IMR-90 (cell line): Measurements from ENCODE around the gene WBP2. TPM values are rescaled to one million over a fixed set of nuclear protein-coding genes. Genes with fewer than 3 reads are reported as not detected.

ENCODE experiments used
- ATAC-seq: fragments of 200-7000 bp; cut with Tn5 transposase; 2 replicates; pipeline ENCODE4 v1.9.1; 2020; ENCODE audit warnings: low read depth, mild to moderate bottlenecking, moderate library complexity
- BruUV-seq: library from RNA; stranded (reverse); fragments of 400-500 nt; replicated peaks from 2 replicates; lab custom pipeline; 2021; lab: Mats Ljungman, UMichigan
- CTCF ChIA-PET: fragments of 300-600 bp; formaldehyde crosslinking; extraction: SDS; loops from one replicate; lab custom pipeline; 2021; ENCODE audit warnings: antibody characterized with exemption; lab: Yijun Ruan, JAX
- POLR2A ChIA-PET: fragments of 300-600 bp; sonication (Branson Sonifier 250); formaldehyde crosslinking; loops from one replicate; lab custom pipeline; 2022; ENCODE audit warnings: antibody characterized with exemption; ENCODE audit not compliant: unreplicated experiment; lab: Charles Lee
- DNase-seq: peaks from one replicate; pipeline ENCODE4 v3.0.0; 2013
- H2AFZ ChIP-seq: replicated peaks from 2 replicates; pipeline ENCODE3; 2013; ENCODE audit warnings: low read length, mild to moderate bottlenecking; ENCODE audit not compliant: poor library complexity
- H2AK5ac ChIP-seq: 2 replicates; pipeline ENCODE4 v1.6.1; 2013; ENCODE audit warnings: low read depth, low read length, inconsistent platforms
- H2AK9ac ChIP-seq: replicated peaks from 2 replicates; pipeline ENCODE3; 2013; ENCODE audit warnings: mild to moderate bottlenecking, low read depth, low read length, moderate library complexity; ENCODE audit not compliant: poor library complexity
- H2BK120ac ChIP-seq: 2 replicates; pipeline ENCODE4 v1.6.1; 2013; ENCODE audit warnings: low read depth, low read length, inconsistent platforms
- H2BK15ac ChIP-seq: 3 replicates; pipeline ENCODE4 v1.6.1; 2013; ENCODE audit warnings: low read depth, low read length, inconsistent platforms
- H2BK20ac ChIP-seq: 2 replicates; pipeline ENCODE4 v1.6.1; 2013; ENCODE audit warnings: low read depth, mild to moderate bottlenecking, inconsistent platforms, low read length, moderate library complexity
- H2BK5ac ChIP-seq: 2 replicates; pipeline ENCODE4 v1.6.1; 2013; ENCODE audit warnings: mild to moderate bottlenecking, low read depth, low read length, inconsistent platforms; ENCODE audit not compliant: poor library complexity, severe bottlenecking
- H3K14ac ChIP-seq: replicated peaks from 2 replicates; pipeline ENCODE4 v1.6.1; 2013; ENCODE audit warnings: low read depth, low read length, inconsistent platforms
- H3K18ac ChIP-seq: 2 replicates; pipeline ENCODE4 v1.6.1; 2013; ENCODE audit warnings: low read depth, low read length, control low read depth
- H3K23ac ChIP-seq: 2 replicates; pipeline ENCODE4 v1.6.1; 2013; ENCODE audit warnings: low read depth, low read length, inconsistent platforms
- H3K27ac ChIP-seq: 2 replicates; pipeline ENCODE4 v1.5.1; 2013; ENCODE audit warnings: mild to moderate bottlenecking, control low read depth, low read length; ENCODE audit not compliant: insufficient read depth
- H3K27me3 ChIP-seq: 2 replicates; pipeline ENCODE4 v1.6.1; 2013; ENCODE audit warnings: low read length; ENCODE audit not compliant: control insufficient read depth, insufficient read depth
- H3K36me3 ChIP-seq: 2 replicates; pipeline ENCODE4 v1.6.1; 2013; ENCODE audit warnings: low read length, mixed read lengths; ENCODE audit not compliant: control insufficient read depth, insufficient read depth
- H3K4ac ChIP-seq: 2 replicates; pipeline ENCODE4 v1.6.1; 2013; ENCODE audit warnings: low read depth, low read length, inconsistent platforms
- H3K4me1 ChIP-seq: 2 replicates; pipeline ENCODE4 v1.6.1; 2013; ENCODE audit warnings: low read length, mixed read lengths; ENCODE audit not compliant: control insufficient read depth, insufficient read depth
- H3K4me2 ChIP-seq: 2 replicates; pipeline ENCODE4 v1.6.1; 2013; ENCODE audit warnings: low read depth, mild to moderate bottlenecking, control low read depth, low read length, moderate library complexity
- H3K4me3 ChIP-seq: 2 replicates; pipeline ENCODE4 v1.5.1; 2013; ENCODE audit warnings: low read depth, mild to moderate bottlenecking, control low read depth, low read length, moderate library complexity; ENCODE audit not compliant: insufficient read depth
- H3K56ac ChIP-seq: 2 replicates; pipeline ENCODE4 v1.6.1; 2013; ENCODE audit warnings: low read length, inconsistent platforms; ENCODE audit not compliant: insufficient read depth; ENCODE audit errors: extremely low read depth
- H3K79me1 ChIP-seq, 2 experiments: 2 replicates each; pipeline ENCODE4 v1.6.1; 2013; ENCODE audit warnings: low read length in 2 of 2, inconsistent platforms in 1 of 2, low read depth in 1 of 2
- H3K9ac ChIP-seq: 2 replicates; pipeline ENCODE4 v1.6.1; 2013; ENCODE audit warnings: low read depth, low read length, control low read depth
- H3K9me1 ChIP-seq: 2 replicates; pipeline ENCODE4 v1.6.1; 2013; ENCODE audit warnings: low read length, inconsistent platforms; ENCODE audit not compliant: insufficient read depth
- H3K9me3 ChIP-seq: 2 replicates; pipeline ENCODE4 v1.6.1; 2013; ENCODE audit warnings: low read length; ENCODE audit not compliant: control insufficient read depth, insufficient read depth
- H4K20me1 ChIP-seq: 2 replicates; pipeline ENCODE4 v1.6.1; 2013; ENCODE audit warnings: low read length, inconsistent platforms; ENCODE audit not compliant: insufficient read depth
- H4K5ac ChIP-seq: 2 replicates; pipeline ENCODE4 v1.6.1; 2013; ENCODE audit warnings: mild to moderate bottlenecking, low read depth, low read length, control low read depth
- H4K8ac ChIP-seq, 2 experiments: 2 replicates each; pipeline ENCODE4 v1.6.1; 2013; ENCODE audit warnings: low read depth in 2 of 2, low read length in 2 of 2, control low read depth in 1 of 2, inconsistent platforms in 1 of 2
- H4K91ac ChIP-seq: 2 replicates; pipeline ENCODE4 v1.6.1; 2013; ENCODE audit warnings: low read depth, low read length, inconsistent platforms; ENCODE audit not compliant: insufficient read depth
- CEBPB ChIP-seq: IDR thresholded peaks from 2 replicates; pipeline ENCODE4 v1.6.1; 2012; ENCODE audit warnings: low read depth, low read length, improper control_type of control experiment
- FOS ChIP-seq: fragments of 150-350 bp; IDR thresholded peaks from 2 replicates; pipeline ENCODE4 v1.6.1; 2016; ENCODE audit warnings: low read depth, low read length
- MAFK ChIP-seq: IDR thresholded peaks from 2 replicates; pipeline ENCODE4 v1.6.1; 2012; ENCODE audit warnings: low read depth, low read length, improper control_type of control experiment
- MXI1 ChIP-seq: IDR thresholded peaks from 2 replicates; pipeline ENCODE4 v1.6.1; 2012; ENCODE audit warnings: low read depth, mild to moderate bottlenecking, low read length, moderate library complexity, borderline replicate concordance
- RAD21 ChIP-seq: IDR thresholded peaks from 2 replicates; pipeline ENCODE4 v1.6.1; 2012; ENCODE audit warnings: low read length, improper control_type of control experiment
- WGBS, 2 experiments: methylation state at CpG; one replicate each; pipeline versions ENCODE4 v1.1.5 to v1.1.7; 2013; ENCODE audit warnings: missing lambda C conversion rate in 2 of 2; ENCODE audit not compliant: insufficient read length in 1 of 2; ENCODE audit errors: extremely low coverage in 2 of 2; 5-methylcytosine and 5-hydroxymethylcytosine counted together
- dilution Hi-C: fragments of 300-500 bp; cut with HindIII; formaldehyde crosslinking; loops from one replicate; pipeline ENCODE4 v1.14.3; 2018; ENCODE audit warnings: low sequenced_read_pairs; ENCODE audit not compliant: unreplicated experiment
- in situ Hi-C: fragments of 300-500 bp; cut with MboI; formaldehyde crosslinking; loops from 3 replicates; pipeline ENCODE4 v1.14.3; 2019; ENCODE audit warnings: low sequenced_read_pairs, inconsistent platforms, mixed read lengths
- intact Hi-C: fragments of 100-400 bp; cut with micrococcal nuclease; formaldehyde crosslinking; loops from 2 replicates; pipeline ENCODE4 v1.10.0; 2022
- polyA plus RNA-seq, 3 experiments: library from polyadenylated mRNA; depleted of rRNA; stranded (reverse); fragments of >200 nt; gene quantifications; 2 replicates each; pipeline ENCODE4 v1.2.3, GENCODE V29; 2012; ENCODE audit warnings: low replicate concordance in 1 of 3
- total RNA-seq: library from RNA; depleted of rRNA; stranded (reverse); fragments of >200 nt; gene quantifications from 2 replicates; pipeline ENCODE4 v1.2.3, GENCODE V29; 2012
- TF ChIP-seq, protein P1 (sequence below): conservative IDR thresholded peaks from 2 replicates; pipeline ENCODE4 v1.5.1; 2012; ENCODE audit warnings: mild to moderate bottlenecking, low read depth, low read length, improper control_type of control experiment

WBP2 gene
- total and polyA plus RNA-seq, 2 of the 4 experiments (the other 2 are of a cell fraction): 9.0 to 35.5 TPM

DNA sequence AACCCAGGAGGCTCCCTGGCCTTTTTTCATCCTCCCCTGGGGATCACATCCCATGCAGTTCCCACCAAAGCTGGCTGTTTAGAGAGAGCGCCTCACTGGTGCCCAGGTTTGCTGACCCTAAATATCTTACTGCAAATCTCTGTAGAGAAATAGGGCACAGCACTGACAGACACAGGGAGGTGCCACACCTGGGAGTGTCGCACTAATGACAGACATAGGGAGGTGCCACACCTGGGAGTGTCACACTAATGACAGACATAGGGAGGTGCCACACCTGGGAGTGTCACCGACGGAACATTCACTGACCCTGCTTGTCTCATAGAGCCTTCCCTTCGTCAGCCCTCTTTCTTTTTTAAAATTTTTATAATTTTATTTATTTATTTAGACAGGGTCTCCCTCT is 44.9 kb downstream of the WBP2 start:
- DNase-seq (no peak), ATAC-seq (no peak)
- Histone ChIP-seq H4K91ac (no peak overlapping the region), H2BK120ac (no peak overlapping the region), H4K8ac (no peak overlapping the region), H3K56ac (no peak overlapping the region), H3K36me3 (peaks cover 39% of the 10 kb centered on the region), H2BK20ac (no peak overlapping the region), H2AFZ (no peak overlapping the region), H2AK9ac (no peak overlapping the region), H3K4me1 (peaks cover 7% of the 10 kb centered on the region), H3K18ac (no peak overlapping the region), H4K20me1 (peaks cover 24% of the 10 kb centered on the region), H3K14ac (no peak overlapping the region), H4K5ac (no peak overlapping the region), H3K4ac (no peak overlapping the region), H3K9me3 (no peaks in the 10 kb centered on the region), H3K9ac (no peak overlapping the region), H3K79me1 (peaks cover 11 to 48% of the 10 kb centered on the region in 2 experiments; a peak in 3 of 4 replicates), H3K4me3 (no peak overlapping the region), H3K9me1 (peaks cover 14% of the 10 kb centered on the region; the same call in 1 of the 2 replicates), H2BK5ac (no peak overlapping the region), H3K23ac (no peak overlapping the region), H3K4me2 (no peak overlapping the region), H2BK15ac (no peak overlapping the region), H3K27me3 (no peaks in the 10 kb centered on the region), H3K27ac (no peak overlapping the region), H2AK5ac (no peak overlapping the region)
- dilution Hi-C loops (no loop called here), intact Hi-C loops (no loop called here), in situ Hi-C loops (no loop called here)
- TF ChIP-seq MXI1 (no peak), RAD21 (no peak), MAFK (no peak), CEBPB (no peak), FOS (no peak)
- TF ChIP-seq, protein P1, sequence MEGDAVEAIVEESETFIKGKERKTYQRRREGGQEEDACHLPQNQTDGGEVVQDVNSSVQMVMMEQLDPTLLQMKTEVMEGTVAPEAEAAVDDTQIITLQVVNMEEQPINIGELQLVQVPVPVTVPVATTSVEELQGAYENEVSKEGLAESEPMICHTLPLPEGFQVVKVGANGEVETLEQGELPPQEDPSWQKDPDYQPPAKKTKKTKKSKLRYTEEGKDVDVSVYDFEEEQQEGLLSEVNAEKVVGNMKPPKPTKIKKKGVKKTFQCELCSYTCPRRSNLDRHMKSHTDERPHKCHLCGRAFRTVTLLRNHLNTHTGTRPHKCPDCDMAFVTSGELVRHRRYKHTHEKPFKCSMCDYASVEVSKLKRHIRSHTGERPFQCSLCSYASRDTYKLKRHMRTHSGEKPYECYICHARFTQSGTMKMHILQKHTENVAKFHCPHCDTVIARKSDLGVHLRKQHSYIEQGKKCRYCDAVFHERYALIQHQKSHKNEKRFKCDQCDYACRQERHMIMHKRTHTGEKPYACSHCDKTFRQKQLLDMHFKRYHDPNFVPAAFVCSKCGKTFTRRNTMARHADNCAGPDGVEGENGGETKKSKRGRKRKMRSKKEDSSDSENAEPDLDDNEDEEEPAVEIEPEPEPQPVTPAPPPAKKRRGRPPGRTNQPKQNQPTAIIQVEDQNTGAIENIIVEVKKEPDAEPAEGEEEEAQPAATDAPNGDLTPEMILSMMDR: no peak
- CTCF ChIA-PET: no interaction called here
- WGBS, 2 experiments: no CpG with 5 or more reads among the region's 5 CpGs
- BruUV-seq: no TSS peak
- POLR2A ChIA-PET: no interaction called here
